ENCODE results near the gene NADK. TPM values are rescaled to one million over a fixed set of nuclear protein-coding genes. Genes with fewer than 3 reads are reported as not detected.

NADK gene
- total and polyA plus RNA-seq, 7 donors = 14.5 to 37.7 (median 24.7) TPM

GRCh38 chr1:1755852-1756251 is 22.4 kb downstream of the NADK start:
- WGBS, 3 donors = 88 to 96% (median 93%) methylated on average over 11 to 15 of the region's 15 CpGs
- Histone ChIP-seq H3K36me3 (ENCODE audit: insufficient read depth in 1 of 2, low read depth in 1 of 2) (peaks cover 0 to 67% of the 10 kb centered on the region in 2 donors), H3K9me3 (no peaks in the 10 kb centered on the region), H3K27me3 (ENCODE audit: insufficient read depth in 3 of 3, low read length in 2 of 3) (no peaks in the 10 kb centered on the region), H3K4me3 (no peak overlapping the region), H3K4me1 (peaks cover 21% of the 10 kb centered on the region), H3K27ac (no peak overlapping the region)
- ATAC-seq (no peak), DNase-seq (no peak)
- TF ChIP-seq, protein P1, sequence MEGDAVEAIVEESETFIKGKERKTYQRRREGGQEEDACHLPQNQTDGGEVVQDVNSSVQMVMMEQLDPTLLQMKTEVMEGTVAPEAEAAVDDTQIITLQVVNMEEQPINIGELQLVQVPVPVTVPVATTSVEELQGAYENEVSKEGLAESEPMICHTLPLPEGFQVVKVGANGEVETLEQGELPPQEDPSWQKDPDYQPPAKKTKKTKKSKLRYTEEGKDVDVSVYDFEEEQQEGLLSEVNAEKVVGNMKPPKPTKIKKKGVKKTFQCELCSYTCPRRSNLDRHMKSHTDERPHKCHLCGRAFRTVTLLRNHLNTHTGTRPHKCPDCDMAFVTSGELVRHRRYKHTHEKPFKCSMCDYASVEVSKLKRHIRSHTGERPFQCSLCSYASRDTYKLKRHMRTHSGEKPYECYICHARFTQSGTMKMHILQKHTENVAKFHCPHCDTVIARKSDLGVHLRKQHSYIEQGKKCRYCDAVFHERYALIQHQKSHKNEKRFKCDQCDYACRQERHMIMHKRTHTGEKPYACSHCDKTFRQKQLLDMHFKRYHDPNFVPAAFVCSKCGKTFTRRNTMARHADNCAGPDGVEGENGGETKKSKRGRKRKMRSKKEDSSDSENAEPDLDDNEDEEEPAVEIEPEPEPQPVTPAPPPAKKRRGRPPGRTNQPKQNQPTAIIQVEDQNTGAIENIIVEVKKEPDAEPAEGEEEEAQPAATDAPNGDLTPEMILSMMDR (IDR thresholded peaks at IDR 0.05) = no peak
- intact Hi-C loops (cut with DNase I) = loop anchor here (5.0 kb wide), 2 partner anchors 136 to 151 kb away; partner anchors contain the start of gene GNB1 (in 1 of the 2)

DNA sequence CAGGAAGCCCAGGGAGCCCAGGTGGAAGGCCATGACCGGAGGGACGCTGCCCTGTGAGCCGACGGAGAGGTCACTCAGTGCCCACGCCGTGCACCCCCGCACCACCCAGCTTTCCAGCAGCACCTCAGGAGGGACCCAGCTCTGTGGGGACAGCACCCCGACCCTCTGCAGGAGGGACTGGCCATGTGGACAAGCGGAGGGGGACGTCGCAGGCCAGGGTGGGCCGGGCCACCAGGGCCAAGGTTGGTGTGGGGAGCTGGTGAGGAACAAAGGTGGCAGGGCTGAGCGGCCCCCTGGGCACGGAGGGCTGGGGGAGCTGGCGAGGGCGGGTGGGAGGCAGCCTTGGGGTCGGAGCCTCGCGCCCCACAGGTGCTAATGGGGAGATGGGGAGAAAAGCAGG is 22.8 kb downstream of the NADK start:
- no peak for DNase-seq
- intact Hi-C loops (cut with DNase I) = loop anchor here (5.0 kb wide), 2 partner anchors 137 to 152 kb away; partner anchors contain the start of gene GNB1 (in 1 of the 2)
- no peaks in the 10 kb centered on the region for H3K27me3 ChIP-seq (ENCODE audit: insufficient read depth in 3 of 3, low read length in 2 of 3)
- H3K4me1 ChIP-seq = peaks cover 21% of the 10 kb centered on the region
- ATAC-seq = no peak
- no peaks in the 10 kb centered on the region for H3K9me3 ChIP-seq
- TF ChIP-seq, protein P1 (IDR thresholded peaks at IDR 0.05) = no peak
- WGBS, 3 donors = 86 to 94% (median 87%) methylated on average over 17 to 19 of the region's 19 CpGs
- no peak overlapping the region for H3K27ac ChIP-seq
- peaks cover 0 to 63% of the 10 kb centered on the region in 2 donors for H3K36me3 ChIP-seq (ENCODE audit: insufficient read depth in 1 of 2, low read depth in 1 of 2)
- H3K4me3 ChIP-seq = no peak overlapping the region

DNA sequence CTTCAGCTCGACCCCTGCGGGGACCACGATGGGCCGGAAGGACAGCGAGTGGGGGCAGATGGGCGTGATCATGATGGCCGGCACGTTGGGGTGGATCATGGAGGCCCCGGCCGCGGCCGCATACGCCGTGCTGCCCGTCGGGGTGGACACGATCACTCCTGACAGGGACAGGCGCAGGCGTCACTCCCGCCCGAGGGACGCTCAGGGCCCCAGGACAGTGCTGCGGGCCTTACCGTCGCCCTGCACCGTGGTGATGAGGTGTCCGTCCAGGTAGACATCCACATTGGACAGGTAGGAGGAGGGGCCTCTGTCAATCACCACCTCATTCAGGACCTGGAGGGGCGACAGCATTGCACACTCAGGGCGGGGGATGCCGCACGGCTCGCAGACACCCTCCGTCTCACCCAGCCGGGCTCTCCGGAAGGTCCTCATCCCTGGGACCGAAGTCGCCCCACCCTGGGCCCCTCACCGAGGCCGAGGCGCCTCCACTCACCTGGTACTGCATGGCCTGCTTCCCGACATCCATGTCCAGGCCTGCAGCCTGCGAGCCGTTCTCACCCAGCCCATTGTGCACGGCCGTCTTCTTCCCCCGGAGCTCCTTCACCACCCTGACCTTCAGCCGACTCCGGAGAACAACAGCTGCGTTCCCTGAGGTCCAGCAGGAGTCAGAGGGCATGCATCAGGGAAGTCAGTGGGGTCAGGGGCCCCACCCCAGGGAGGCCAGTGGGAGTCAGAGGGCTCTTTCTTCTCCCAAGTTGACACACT is 24.0 kb downstream of the NADK start:
- no peak for DNase-seq
- no peak for ATAC-seq
- Histone ChIP-seq H3K4me3 (no peak overlapping the region), H3K9me3 (no peaks in the 10 kb centered on the region), H3K36me3 (ENCODE audit: insufficient read depth in 1 of 2, low read depth in 1 of 2) (peaks cover 0 to 51% of the 10 kb centered on the region in 2 donors), H3K27me3 (ENCODE audit: insufficient read depth in 3 of 3, low read length in 2 of 3) (no peaks in the 10 kb centered on the region), H3K27ac (no peak overlapping the region), H3K4me1 (peaks cover 18% of the 10 kb centered on the region)
- WGBS, 3 donors = 87 to 90% (median 89%) methylated on average over 47 to 49 of the region's 49 CpGs
- intact Hi-C loops (cut with DNase I) = no loop called here
- TF ChIP-seq, protein P1 (IDR thresholded peaks at IDR 0.05) = no peak

DNA sequence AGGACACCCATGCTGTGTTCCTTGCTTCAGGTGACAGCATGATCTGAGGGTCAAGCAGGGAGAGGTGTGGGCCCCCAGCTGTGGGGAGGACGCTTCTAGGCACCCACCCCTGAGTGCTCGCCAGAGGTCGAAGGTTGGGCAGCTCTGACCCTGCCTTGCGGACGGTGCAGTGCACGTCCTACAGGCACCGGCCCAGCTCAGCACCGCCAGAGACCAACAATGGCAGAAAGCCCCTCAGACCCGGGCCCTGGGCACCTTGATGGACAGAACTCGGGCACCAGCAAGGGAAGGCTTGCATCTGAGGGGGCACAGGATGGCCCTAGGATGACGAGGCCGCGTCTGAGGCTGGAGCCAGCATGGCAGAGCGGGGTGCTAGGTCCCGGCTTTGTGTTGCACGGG is 24.7 kb downstream of the NADK start:
- TF ChIP-seq, protein P1 (IDR thresholded peaks at IDR 0.05) = no peak
- ATAC-seq = peak in 1 of 4 donors; percentile 3
- Histone ChIP-seq H3K9me3 (no peaks in the 10 kb centered on the region), H3K27ac (peak overlapping the region; percentile 41), H3K36me3 (ENCODE audit: insufficient read depth in 1 of 2, low read depth in 1 of 2) (peaks cover 0 to 51% of the 10 kb centered on the region in 2 donors), H3K27me3 (ENCODE audit: insufficient read depth in 3 of 3, low read length in 2 of 3) (no peaks in the 10 kb centered on the region), H3K4me1 (peaks cover 11% of the 10 kb centered on the region), H3K4me3 (no peak overlapping the region)
- DNase-seq = no peak
- intact Hi-C loops (cut with DNase I) = loop anchor here in 1 of 2 donors (1.0 kb wide), 1 partner anchor 153 kb away; no protein-coding TSS in a partner anchor
- WGBS, 3 donors = 59 to 75% (median 62%) methylated on average over 16 of the region's 16 CpGs
